CD14-positive monocyte (primary cell): ENCODE results near the gene C9orf85. TPM values are rescaled to one million over a fixed set of nuclear protein-coding genes. Genes with fewer than 3 reads are reported as not detected.
A peak's percentile ranks its signal among the peaks of the same experiment; 100 is the strongest.

ENCODE experiments used
- DNase-seq, 3 donors: peaks; one replicate each; pipeline ENCODE4 v3.0.0-alpha.2; 2011 to 2022
- H2AFZ ChIP-seq: 2 replicates; pipeline ENCODE4 v1.6.0; 2012; ENCODE audit warnings: mild to moderate bottlenecking, low read depth, low read length, inconsistent platforms; ENCODE audit not compliant: insufficient read depth, poor library complexity, severe bottlenecking
- H3K27ac ChIP-seq, 2 donors: 1 replicate in 1 of 2; 2 replicates in 1 of 2; pipeline ENCODE4 v1.5.1; 2012 to 2013; ENCODE audit warnings: low read length in 2 of 2, control low read depth in 1 of 2, inconsistent platforms in 1 of 2, low read depth in 1 of 2, mild to moderate bottlenecking in 1 of 2
- H3K27me3 ChIP-seq, 2 donors: one replicate each; pipeline versions ENCODE4 v1.6.0 to v1.6.1; 2011 to 2013; ENCODE audit warnings: low read length in 2 of 2; ENCODE audit not compliant: control insufficient read depth in 2 of 2, insufficient read depth in 2 of 2
- H3K36me3 ChIP-seq, 2 donors: replicated peaks in 1 of 2; 1 replicate in 1 of 2; 2 replicates in 1 of 2; pipeline versions ENCODE4 v1.5.1 to v1.6.1; 2012 to 2013; ENCODE audit warnings: low read length in 2 of 2, control low read depth in 1 of 2, inconsistent platforms in 1 of 2, mild to moderate bottlenecking in 1 of 2; ENCODE audit not compliant: insufficient read depth in 2 of 2, control insufficient read depth in 1 of 2
- H3K4me1 ChIP-seq, 2 donors: 1 replicate in 1 of 2; 2 replicates in 1 of 2; pipeline versions ENCODE4 v1.5.1 to v1.6.1; 2012 to 2013; ENCODE audit warnings: low read length in 2 of 2, control low read depth in 1 of 2, inconsistent platforms in 1 of 2, mild to moderate bottlenecking in 1 of 2, moderate library complexity in 1 of 2; ENCODE audit not compliant: insufficient read depth in 2 of 2, control insufficient read depth in 1 of 2
- H3K4me2 ChIP-seq: replicated peaks from 2 replicates; pipeline ENCODE3; 2012; ENCODE audit warnings: low read length, moderate library complexity, mild to moderate bottlenecking; ENCODE audit not compliant: poor library complexity, severe bottlenecking; ENCODE audit errors: extremely low read depth
- H3K4me3 ChIP-seq, 3 experiments: fragments of 200-600 bp in 1 of 3; sonication (generic) in 1 of 3; replicated peaks in 1 of 3; 1 replicate in 2 of 3; 2 replicates in 1 of 3; pipeline ENCODE4 v1.5.1; 2011 to 2013; ENCODE audit warnings: low read length in 3 of 3, mild to moderate bottlenecking in 3 of 3, control low read depth in 2 of 3, low read depth in 2 of 3, inconsistent platforms in 1 of 3, moderate library complexity in 1 of 3
- H3K79me2 ChIP-seq: 2 replicates; pipeline ENCODE4 v1.6.0; 2012; ENCODE audit warnings: mild to moderate bottlenecking, control low read depth, inconsistent platforms, low read length, moderate library complexity; ENCODE audit not compliant: insufficient read depth
- H3K9ac ChIP-seq: 2 replicates; pipeline ENCODE4 v1.6.0; 2017; ENCODE audit warnings: low read length, mild to moderate bottlenecking; ENCODE audit not compliant: insufficient read depth, poor library complexity, severe bottlenecking
- H3K9me3 ChIP-seq, 2 donors: replicated peaks in 1 of 2; 1 replicate in 1 of 2; 2 replicates in 1 of 2; pipeline versions ENCODE4 v1.5.1 to v1.6.1; 2012 to 2013; ENCODE audit warnings: low read length in 2 of 2, control low read depth in 1 of 2; ENCODE audit not compliant: control insufficient read depth in 1 of 2, insufficient read depth in 1 of 2
- H4K20me1 ChIP-seq: 2 replicates; pipeline ENCODE4 v1.6.0; 2012; ENCODE audit warnings: mild to moderate bottlenecking, low read length, control low read depth, moderate library complexity; ENCODE audit not compliant: insufficient read depth
- H3K27ac Mint-ChIP-seq, 7 donors: one replicate each; pipeline ENCODE4 v1.8.0; 2020; ENCODE audit warnings: mild to moderate bottlenecking in 7 of 7, mixed read lengths in 7 of 7, moderate library complexity in 6 of 7, inconsistent platforms in 2 of 7
- H3K27me3 Mint-ChIP-seq, 3 donors: one replicate each; pipeline ENCODE4 v1.8.0; 2021 to 2022; ENCODE audit warnings: low read depth in 3 of 3, mild to moderate bottlenecking in 3 of 3, mixed read lengths in 3 of 3, moderate library complexity in 3 of 3, inconsistent platforms in 1 of 3
- H3K36me3 Mint-ChIP-seq, 2 donors: one replicate each; pipeline ENCODE4 v1.8.0; 2020; ENCODE audit warnings: mixed read lengths in 2 of 2, inconsistent platforms in 1 of 2, mild to moderate bottlenecking in 1 of 2
- H3K4me1 Mint-ChIP-seq: one replicate; pipeline ENCODE4 v1.8.0; 2020; ENCODE audit warnings: mild to moderate bottlenecking, mixed read lengths
- H3K4me3 Mint-ChIP-seq, 2 donors: one replicate each; pipeline ENCODE4 v1.8.0; 2020; ENCODE audit warnings: mild to moderate bottlenecking in 2 of 2, mixed read lengths in 2 of 2, moderate library complexity in 1 of 2
- H3K9me3 Mint-ChIP-seq, 7 donors: one replicate each; pipeline ENCODE4 v1.8.0; 2020 to 2022; ENCODE audit warnings: mixed read lengths in 7 of 7, mild to moderate bottlenecking in 6 of 7, moderate library complexity in 6 of 7, inconsistent platforms in 2 of 7
- WGBS: methylation state at CpG from one replicate; pipeline ENCODE4 v1.1.5; 2013; ENCODE audit warnings: missing lambda C conversion rate; ENCODE audit not compliant: insufficient coverage; 5-methylcytosine and 5-hydroxymethylcytosine counted together
- intact Hi-C, 2 donors: fragments of 100-400 bp; cut with micrococcal nuclease; formaldehyde crosslinking; loops; one replicate each; pipeline versions ENCODE4 v1.15.0 to v1.15.1; 2023
- polyA plus RNA-seq, 3 donors: library from polyadenylated mRNA; depleted of rRNA in 1 of 3; unstranded in 2 of 3; stranded (reverse) in 1 of 3; fragments of 300-500 nt in 2 of 3; fragments of >200 nt in 1 of 3; fragmentation: Illumina TruSeq in 2 of 3; gene quantifications; 1 replicate in 2 of 3; 2 replicates in 1 of 3; pipeline ENCODE4 v1.2.3, GENCODE V29; 2012 to 2021
- TF ChIP-seq, protein P1 (sequence below): fragments of 200-600 bp; IDR thresholded peaks from one replicate; pipeline ENCODE4 v1.8.0; 2022; ENCODE audit warnings: antibody characterized with exemption, mild to moderate bottlenecking

C9orf85 gene
- polyA plus RNA-seq, 3 donors, result 4.5 to 6.4 (median 5.4) TPM

DNA sequence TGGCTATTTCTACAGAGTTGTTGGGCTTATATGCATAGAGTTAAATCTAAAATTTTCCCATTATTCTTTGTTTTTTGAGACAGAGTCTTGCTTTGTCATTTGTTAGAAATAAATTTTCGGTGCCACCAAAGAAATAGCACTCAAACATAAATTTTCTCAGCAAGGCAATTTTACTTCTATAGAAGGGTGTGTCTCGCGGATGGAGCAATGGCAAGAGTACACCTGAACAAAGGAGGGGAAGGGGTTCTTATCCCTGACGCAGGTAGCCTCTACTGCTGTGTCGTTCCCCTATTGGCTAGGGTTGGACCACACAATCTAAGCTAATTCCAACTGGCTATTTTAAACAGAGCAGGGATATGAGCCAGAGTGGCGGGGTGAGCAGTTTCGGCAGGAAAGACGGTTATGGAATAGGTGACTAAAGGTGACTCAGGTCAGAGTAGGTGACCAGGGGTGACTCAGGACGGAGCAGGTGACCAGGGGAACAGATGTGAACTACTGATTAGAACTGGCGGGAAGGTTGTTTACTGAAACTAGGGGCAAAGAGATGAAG lies 57.2 kb downstream of the C9orf85 start:
- Histone ChIP-seq H3K9me3 (peaks cover 7 to 11% of the 10 kb centered on the region in 2 donors), H2AFZ (no peak overlapping the region), H3K79me2 (no peaks in the 10 kb centered on the region), H3K27me3 (no peaks in the 10 kb centered on the region), H3K4me3 (no peak overlapping the region), H3K27ac (no peak overlapping the region), H3K4me1 (no peaks in the 10 kb centered on the region), H3K9ac (no peak overlapping the region), H3K36me3 (peaks cover 11 to 31% of the 10 kb centered on the region in 2 donors), H3K4me2 (no peak overlapping the region), H4K20me1 (no peaks in the 10 kb centered on the region)
- Mint-ChIP-seq H3K27me3 (peaks cover 0 to 3% (median 0%) of the 10 kb centered on the region in 3 donors), H3K4me3 (no peak overlapping the region), H3K9me3 (peaks cover 15 to 32% (median 20%) of the 10 kb centered on the region in 7 donors), H3K27ac (no peak overlapping the region), H3K4me1 (no peaks in the 10 kb centered on the region), H3K36me3 (peaks cover 41 to 68% of the 10 kb centered on the region in 2 donors)
- intact Hi-C loops, result no loop called here
- no peak for DNase-seq
- TF ChIP-seq, protein P1, sequence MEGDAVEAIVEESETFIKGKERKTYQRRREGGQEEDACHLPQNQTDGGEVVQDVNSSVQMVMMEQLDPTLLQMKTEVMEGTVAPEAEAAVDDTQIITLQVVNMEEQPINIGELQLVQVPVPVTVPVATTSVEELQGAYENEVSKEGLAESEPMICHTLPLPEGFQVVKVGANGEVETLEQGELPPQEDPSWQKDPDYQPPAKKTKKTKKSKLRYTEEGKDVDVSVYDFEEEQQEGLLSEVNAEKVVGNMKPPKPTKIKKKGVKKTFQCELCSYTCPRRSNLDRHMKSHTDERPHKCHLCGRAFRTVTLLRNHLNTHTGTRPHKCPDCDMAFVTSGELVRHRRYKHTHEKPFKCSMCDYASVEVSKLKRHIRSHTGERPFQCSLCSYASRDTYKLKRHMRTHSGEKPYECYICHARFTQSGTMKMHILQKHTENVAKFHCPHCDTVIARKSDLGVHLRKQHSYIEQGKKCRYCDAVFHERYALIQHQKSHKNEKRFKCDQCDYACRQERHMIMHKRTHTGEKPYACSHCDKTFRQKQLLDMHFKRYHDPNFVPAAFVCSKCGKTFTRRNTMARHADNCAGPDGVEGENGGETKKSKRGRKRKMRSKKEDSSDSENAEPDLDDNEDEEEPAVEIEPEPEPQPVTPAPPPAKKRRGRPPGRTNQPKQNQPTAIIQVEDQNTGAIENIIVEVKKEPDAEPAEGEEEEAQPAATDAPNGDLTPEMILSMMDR, result no peak
- WGBS, result 0% methylated on average over 1 of the region's 10 CpGs

DNA sequence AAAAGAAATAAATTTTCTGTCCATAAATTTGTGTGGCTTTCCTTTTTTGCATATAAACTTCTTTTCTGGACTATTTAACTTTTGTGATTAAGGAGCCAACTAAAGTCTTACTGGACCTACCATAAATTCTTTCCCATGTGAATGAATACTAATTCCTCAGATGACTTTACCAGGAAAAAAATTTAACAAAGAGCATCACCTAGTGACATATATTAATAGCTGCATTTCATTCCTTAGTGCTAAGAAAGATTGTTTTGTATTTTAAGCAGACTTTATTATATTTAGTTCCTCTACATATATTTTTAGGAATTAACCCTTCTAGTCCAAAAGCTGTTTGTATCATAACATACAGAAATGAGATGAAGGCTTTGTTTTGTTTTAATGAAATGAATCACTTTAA lies 64.4 kb downstream of the C9orf85 start:
- Mint-ChIP-seq H3K36me3 (peaks cover 14 to 30% of the 10 kb centered on the region in 2 donors), H3K27me3 (peaks cover 0 to 3% (median 0%) of the 10 kb centered on the region in 3 donors), H3K4me1 (peaks cover 8% of the 10 kb centered on the region), H3K4me3 (no peak overlapping the region), H3K9me3 (no peaks in the 10 kb centered on the region), H3K27ac (peak overlapping the region in 2 of 7 donors; percentile 49 to 55)
- H3K9me3 ChIP-seq, result no peaks in the 10 kb centered on the region
- no peak overlapping the region for H3K9ac ChIP-seq
- TF ChIP-seq, protein P1, result no peak
- no peak overlapping the region for H2AFZ ChIP-seq
- no peaks in the 10 kb centered on the region for H3K27me3 ChIP-seq
- no peak overlapping the region for H3K4me2 ChIP-seq
- intact Hi-C loops, result no loop called here
- H4K20me1 ChIP-seq, result no peaks in the 10 kb centered on the region
- no peak overlapping the region for H3K27ac ChIP-seq
- no peaks in the 10 kb centered on the region for H3K4me1 ChIP-seq
- no peaks in the 10 kb centered on the region for H3K79me2 ChIP-seq
- DNase-seq, result no peak
- no peak overlapping the region for H3K4me3 ChIP-seq
- peaks cover 16 to 19% of the 10 kb centered on the region in 2 donors for H3K36me3 ChIP-seq
